SHP77 (cell line): Measurements from ENCODE around the gene DHRS2.

Experiments used
- DNase-seq, 2 experiments: peaks; one replicate each; lab custom pipeline; 2025; lab: John Stamatoyannopoulos, UW

DHRS2 gene

DNA sequence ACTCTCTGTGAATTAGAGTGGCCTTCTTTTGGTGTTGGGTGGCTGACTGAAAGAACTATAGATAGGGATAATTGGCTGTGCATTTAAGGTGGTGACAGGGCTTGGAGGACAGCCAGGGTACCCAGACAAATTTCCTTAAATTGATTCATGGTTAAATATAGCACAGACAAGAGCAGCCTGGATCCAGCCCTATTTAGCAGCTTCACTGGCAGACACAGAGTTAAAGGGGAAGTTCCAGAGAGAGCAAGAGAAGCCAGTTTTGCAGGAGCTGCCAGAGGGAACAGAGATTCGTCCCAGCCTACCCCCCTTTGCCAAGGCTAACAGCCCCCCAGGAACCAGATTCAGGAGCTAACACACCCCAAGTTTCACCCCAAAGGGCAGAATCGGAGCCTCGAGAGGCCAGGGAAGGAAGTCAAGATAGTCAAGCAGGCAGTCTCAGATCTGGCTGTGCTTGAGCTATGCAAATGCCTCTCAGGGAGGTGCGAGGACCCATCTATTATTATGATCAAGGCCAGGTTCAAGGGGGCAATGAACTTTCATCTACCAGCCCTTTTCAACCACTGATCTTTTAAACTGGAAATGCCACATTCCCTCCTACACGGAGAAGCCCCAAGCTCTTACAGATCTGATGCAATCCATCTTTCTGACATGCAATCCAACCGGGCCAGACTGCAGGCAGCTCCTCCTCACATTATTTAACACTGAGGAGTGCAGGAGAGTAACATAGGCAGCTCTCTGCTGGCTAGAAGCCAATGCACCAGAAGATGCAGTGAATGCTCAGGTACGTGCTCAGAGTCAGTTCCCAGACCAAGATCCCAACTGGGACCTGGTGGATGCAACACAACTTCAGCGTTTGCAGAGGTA is 58.2 kb downstream of the DHRS2 start:
- DNase-seq: no peak
